Mammary epithelial cell (primary cell): ENCODE results near the gene ETV1.

ENCODE experiments used
- CTCF ChIP-seq, 2 donors: IDR thresholded peaks in 1 of 2; conservative IDR thresholded peaks in 1 of 2; 2 replicates each; pipeline ENCODE4 v1.5.1; 2011 to 2012; ENCODE audit warnings: inconsistent platforms in 2 of 2, low read length in 2 of 2, mild to moderate bottlenecking in 2 of 2, control low read depth in 1 of 2, low read depth in 1 of 2; ENCODE audit not compliant: insufficient read depth in 1 of 2; ENCODE audit errors: extremely low read depth in 1 of 2
- EZH2 ChIP-seq: IDR thresholded peaks from 2 replicates; pipeline ENCODE4 v1.6.1; 2012; ENCODE audit warnings: low read length, inconsistent platforms, borderline replicate concordance

GRCh38 chr7:13907831-13908230, 81.6 kb downstream of the ETV1 start:
- TF ChIP-seq CTCF (conservative IDR thresholded peaks at IDR 0.05 in 1 of 2, IDR thresholded peaks at IDR 0.05 in 1 of 2; ENCODE audit: extremely low read depth in 1 of 2, insufficient read depth in 1 of 2, low read depth in 1 of 2, low read length in 2 of 2) (no peak), EZH2 (no peak)
